HepG2 (cell line): ENCODE data around the gene SIVA1. TPM values are rescaled to one million over a fixed set of nuclear protein-coding genes. Genes with fewer than 3 reads are reported as not detected.

Source experiments
- AKNA ChIP-seq: sonication (generic); formaldehyde crosslinking; IDR thresholded peaks from 2 replicates; pipeline ENCODE4 v1.4.0; 2020; ENCODE audit warnings: missing genetic modification reagents, borderline replicate concordance
- ATF1 ChIP-seq: IDR thresholded peaks from 2 replicates; pipeline ENCODE4 v1.6.1; 2016; ENCODE audit warnings: mild to moderate bottlenecking, control low read depth
- CBX5 ChIP-seq: sonication (generic); formaldehyde crosslinking; IDR thresholded peaks from 2 replicates; pipeline ENCODE4 v1.4.0; 2020; ENCODE audit warnings: missing genetic modification reagents, borderline replicate concordance
- FOXA3 ChIP-seq: IDR thresholded peaks from 2 replicates; pipeline ENCODE4 v1.6.1; 2016; ENCODE audit warnings: missing genetic modification reagents, missing compliant biosample characterization
- HIVEP1 ChIP-seq: sonication (generic); formaldehyde crosslinking; IDR thresholded peaks from 2 replicates; pipeline ENCODE4 v1.4.0; 2020; ENCODE audit warnings: mild to moderate bottlenecking, missing genetic modification reagents
- IKZF5 ChIP-seq: IDR thresholded peaks from 2 replicates; pipeline ENCODE4 v1.6.1; 2018; ENCODE audit warnings: missing genetic modification reagents, mild to moderate bottlenecking, missing compliant biosample characterization
- IRF9 ChIP-seq: sonication (generic); formaldehyde crosslinking; IDR thresholded peaks from 2 replicates; pipeline ENCODE4 v1.8.0; 2022; ENCODE audit warnings: missing genetic modification reagents, mild to moderate bottlenecking, borderline replicate concordance
- JUND ChIP-seq: sonication (generic); formaldehyde crosslinking; IDR thresholded peaks from 2 replicates; pipeline ENCODE4 v1.8.0; 2022; ENCODE audit warnings: mild to moderate bottlenecking, missing genetic modification reagents
- MIER3 ChIP-seq: IDR thresholded peaks from 2 replicates; pipeline ENCODE4 v1.6.1; 2016; ENCODE audit warnings: missing compliant biosample characterization, borderline replicate concordance
- NFYB ChIP-seq: sonication (generic); formaldehyde crosslinking; IDR thresholded peaks from 2 replicates; pipeline ENCODE4 v1.4.0; 2020; ENCODE audit warnings: missing genetic modification reagents
- PAWR ChIP-seq: sonication (generic); formaldehyde crosslinking; IDR thresholded peaks from 2 replicates; pipeline ENCODE4 v1.4.0; 2020; ENCODE audit warnings: missing genetic modification reagents, mild to moderate bottlenecking, borderline replicate concordance
- PHF5A ChIP-seq: IDR thresholded peaks from one replicate; pipeline ENCODE4 v1.6.1; 2018; ENCODE audit warnings: low read depth, missing genetic modification reagents; ENCODE audit not compliant: unreplicated experiment
- SMARCE1 ChIP-seq: fragments of 450-650 bp; IDR thresholded peaks from 2 replicates; pipeline ENCODE4 v1.6.1; 2017; ENCODE audit warnings: borderline replicate concordance
- SMYD3 ChIP-seq: sonication (generic); formaldehyde crosslinking; IDR thresholded peaks from 2 replicates; pipeline ENCODE4 v1.8.1; 2023; ENCODE audit warnings: mild to moderate bottlenecking, missing genetic modification reagents
- SNAI1 ChIP-seq: sonication (generic); formaldehyde crosslinking; IDR thresholded peaks from 2 replicates; pipeline ENCODE4 v1.5.0; 2020; ENCODE audit warnings: mild to moderate bottlenecking, missing genetic modification reagents, borderline replicate concordance
- ZKSCAN5 ChIP-seq: sonication (generic); formaldehyde crosslinking; IDR thresholded peaks from 2 replicates; pipeline ENCODE4 v1.5.1; 2020; ENCODE audit warnings: mild to moderate bottlenecking, missing genetic modification reagents
- ZMYM4 ChIP-seq: sonication (generic); formaldehyde crosslinking; IDR thresholded peaks from 2 replicates; pipeline ENCODE4 v1.8.1; 2023; ENCODE audit warnings: mild to moderate bottlenecking, missing genetic modification reagents
- ZNF296 ChIP-seq: sonication (generic); formaldehyde crosslinking; conservative IDR thresholded peaks from 2 replicates; pipeline ENCODE4 v1.5.0; 2020; ENCODE audit warnings: mild to moderate bottlenecking, missing genetic modification reagents
- ZNF33B ChIP-seq: sonication (generic); formaldehyde crosslinking; IDR thresholded peaks from 2 replicates; pipeline ENCODE4 v1.5.1; 2020; ENCODE audit warnings: mild to moderate bottlenecking, missing genetic modification reagents
- ZNF563 ChIP-seq: sonication (generic); formaldehyde crosslinking; IDR thresholded peaks from 2 replicates; pipeline ENCODE4 v1.8.0; 2022; ENCODE audit warnings: mild to moderate bottlenecking, moderate library complexity, missing genetic modification reagents
- ZNF629 ChIP-seq: sonication (generic); formaldehyde crosslinking; conservative IDR thresholded peaks from 2 replicates; pipeline ENCODE4 v1.5.0; 2020; ENCODE audit warnings: missing genetic modification reagents
- ZNF773 ChIP-seq: sonication (generic); formaldehyde crosslinking; IDR thresholded peaks from 2 replicates; pipeline ENCODE4 v1.4.0; 2020; ENCODE audit warnings: missing genetic modification reagents, borderline replicate concordance
- ZNF781 ChIP-seq: sonication (generic); formaldehyde crosslinking; IDR thresholded peaks from 2 replicates; pipeline ENCODE4 v1.5.1; 2020; ENCODE audit warnings: borderline replicate concordance, mild to moderate bottlenecking, missing genetic modification reagents; ENCODE audit errors: not compliant biosample characterization
- ZNF83 ChIP-seq: sonication (generic); formaldehyde crosslinking; IDR thresholded peaks from 2 replicates; pipeline ENCODE4 v1.4.0; 2020; ENCODE audit warnings: missing genetic modification reagents, mild to moderate bottlenecking, borderline replicate concordance
- polyA plus RNA-seq, 8 experiments: library from polyadenylated mRNA; depleted of rRNA in 3 of 8; stranded (reverse) in 7 of 8; unstranded in 1 of 8; fragments of >200 nt; fragmentation: Illumina TruSeq in 4 of 8; extraction: Trizol in 4 of 8; gene quantifications; 2 replicates each; pipeline versions ENCODE4 v1.2.1 to v1.2.3, GENCODE V29; 2011 to 2016; ENCODE audit warnings: low read depth in 4 of 8, missing spikeins in 1 of 8, mixed read lengths in 1 of 8; ENCODE audit not compliant: insufficient read depth in 1 of 8
- total RNA-seq, 5 experiments: library from RNA; depleted of rRNA; stranded (reverse); fragments of >200 nt; fragmentation: Illumina TruSeq; extraction: Trizol; gene quantifications; 2 replicates each; pipeline ENCODE4 v1.2.3, GENCODE V29; 2016; ENCODE audit warnings: low read depth in 1 of 5

SIVA1 gene
- total and polyA plus RNA-seq, 2 of the 13 experiments (the other 11 are each of a cell fraction or from before 2014, with no cell fraction given), result 123 to 186 TPM

GRCh38 chr14:104795781-104796686 lies 43.1 kb downstream of the SIVA1 start (continued):
- no peak for TF ChIP-seq ZNF33B (CRISPR knock-in tag)
- peak; percentile 18; the same call in 1 of the 2 replicates for TF ChIP-seq ZNF629 (CRISPR knock-in tag)
- TF ChIP-seq PHF5A (CRISPR knock-in tag), result no peak
- peak; percentile 98 for TF ChIP-seq ZNF563 (CRISPR knock-in tag)
- no peak for TF ChIP-seq MIER3 (CRISPR knock-in tag)
- no peak for TF ChIP-seq IKZF5 (CRISPR knock-in tag)
- TF ChIP-seq FOXA3 (CRISPR knock-in tag), result no peak
- no peak for TF ChIP-seq IRF9 (CRISPR knock-in tag)
- no peak for TF ChIP-seq JUND (CRISPR knock-in tag)
- no peak for TF ChIP-seq ZMYM4 (CRISPR knock-in tag)
- no peak for TF ChIP-seq CBX5
- no peak for TF ChIP-seq ZNF781 (CRISPR knock-in tag)
- TF ChIP-seq PAWR (CRISPR knock-in tag), result no peak
- TF ChIP-seq AKNA, result no peak
- TF ChIP-seq ZNF296 (CRISPR knock-in tag), result no peak; the same call in 1 of the 2 replicates
- TF ChIP-seq HIVEP1, result peak; percentile 64; the same call in 1 of the 2 replicates
- TF ChIP-seq SNAI1 (CRISPR knock-in tag), result no peak
- TF ChIP-seq NFYB (CRISPR knock-in tag), result no peak
- TF ChIP-seq ZNF83 (CRISPR knock-in tag), result 0 out of 2 replicates have a peak, but pooled peaks have one; percentile 16
- no peak for TF ChIP-seq ZNF773 (CRISPR knock-in tag)
- TF ChIP-seq SMARCE1, result no peak
- no peak for TF ChIP-seq SMYD3 (CRISPR knock-in tag)
- TF ChIP-seq ATF1, result no peak
- TF ChIP-seq ZKSCAN5 (CRISPR knock-in tag), result no peak
